GM12878 (cell line): ENCODE measurements around the gene MED25.

ENCODE experiments used
- CHD1 ChIP-seq: IDR thresholded peaks from 2 replicates; pipeline ENCODE4 v1.6.1; 2012; ENCODE audit warnings: low read depth, low read length, improper control_type of control experiment
- CTCF ChIP-seq, 3 experiments: IDR thresholded peaks in 2 of 3; conservative IDR thresholded peaks in 1 of 3; 2 replicates each; pipeline ENCODE4 v1.5.1; 2011; ENCODE audit warnings: low read depth in 3 of 3, low read length in 3 of 3, mild to moderate bottlenecking in 3 of 3, control low read depth in 2 of 3, moderate library complexity in 2 of 3, inconsistent platforms in 1 of 3, mixed read lengths in 1 of 3; ENCODE audit not compliant: control insufficient read depth in 2 of 3, insufficient read depth in 1 of 3; ENCODE audit errors: extremely low read depth in 1 of 3
- EP300 ChIP-seq, 2 experiments: fragments of 150-350 bp in 1 of 2; IDR thresholded peaks; 2 replicates each; pipeline ENCODE4 v1.6.1; 2011 to 2012; ENCODE audit warnings: low read depth in 2 of 2, low read length in 2 of 2, borderline replicate concordance in 1 of 2, improper control_type of control experiment in 1 of 2, inconsistent platforms in 1 of 2; ENCODE audit not compliant: control insufficient read depth in 1 of 2
- MTA3 ChIP-seq: IDR thresholded peaks from 2 replicates; pipeline ENCODE4 v1.6.1; 2012; ENCODE audit warnings: low read length, inconsistent platforms, borderline replicate concordance
- NR2C2 ChIP-seq: IDR thresholded peaks from 2 replicates; pipeline ENCODE4 v1.6.1; 2011; ENCODE audit warnings: borderline replicate concordance, low read depth; ENCODE audit not compliant: control insufficient read depth, insufficient read length
- POLR2A ChIP-seq: IDR thresholded peaks from 2 replicates; pipeline ENCODE4 v1.6.1; 2011; ENCODE audit warnings: low read depth, mild to moderate bottlenecking, low read length
- SMC3 ChIP-seq: IDR thresholded peaks from 2 replicates; pipeline ENCODE4 v1.6.1; 2011; ENCODE audit warnings: low read length, improper control_type of control experiment, borderline replicate concordance
- ZSCAN29 ChIP-seq: fragments of 450-650 bp; IDR thresholded peaks from 2 replicates; pipeline ENCODE4 v1.6.1; 2017; ENCODE audit warnings: mild to moderate bottlenecking, moderate library complexity

- TF ChIP-seq ZSCAN29 (no peak), SMC3 (no peak), MTA3 (no peak), CTCF (IDR thresholded peaks at IDR 0.05 in 2 of 3, conservative IDR thresholded peaks at IDR 0.05 in 1 of 3; ENCODE audit: control insufficient read depth in 2 of 3, extremely low read depth in 1 of 3, insufficient read depth in 1 of 3, low read depth in 3 of 3, low read length in 3 of 3) (no peak), POLR2A (no peak), CHD1 (no peak), EP300 (IDR thresholded peaks at IDR 0.05; ENCODE audit: borderline replicate concordance in 1 of 2, control insufficient read depth in 1 of 2, low read depth in 2 of 2, low read length in 2 of 2) (no peak), NR2C2 (no peak)
These were observed 43.7 kb downstream of the MED25 start for GRCh38 chr19:49861541-49862378.
